Measurements from ENCODE around the gene SLC6A4.

DNA sequence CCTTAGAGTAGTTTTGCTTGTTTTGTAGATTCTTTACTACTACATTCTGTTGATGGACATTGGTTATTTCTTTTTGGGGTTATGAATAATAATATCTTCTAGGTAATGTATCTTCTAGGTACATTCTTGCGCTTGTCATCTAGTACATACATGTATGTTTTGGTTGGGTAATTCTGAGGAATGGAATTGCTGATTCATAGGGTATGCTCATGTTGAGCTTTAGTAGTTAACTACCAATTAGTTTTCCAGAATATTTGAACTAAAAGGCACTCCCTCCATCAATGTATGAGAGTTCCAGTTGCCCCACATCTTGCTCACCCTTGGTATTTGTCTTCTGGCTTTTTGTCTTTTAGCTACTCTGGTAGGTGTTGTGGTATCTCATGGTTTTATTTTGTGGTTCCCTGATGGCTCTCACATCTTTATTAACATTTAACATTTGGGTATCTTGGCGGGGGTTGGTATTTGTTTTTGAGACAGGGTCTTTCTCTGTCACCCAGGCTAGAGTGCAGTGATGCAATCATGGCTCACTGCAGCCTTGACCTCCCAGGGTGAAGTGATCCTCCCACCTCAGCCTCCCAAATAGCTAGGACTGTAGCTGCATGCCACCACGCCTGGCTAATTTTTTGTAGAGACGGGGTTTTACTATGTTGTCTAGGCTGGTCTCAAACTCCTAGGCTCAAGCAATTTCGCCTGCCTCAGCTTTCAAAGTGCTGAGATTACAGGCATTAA lies 47.1 kb downstream of the SLC6A4 start:
- no peak for TF ChIP-seq ZFX (IDR thresholded peaks at IDR 0.05)
- TF ChIP-seq, protein P1, sequence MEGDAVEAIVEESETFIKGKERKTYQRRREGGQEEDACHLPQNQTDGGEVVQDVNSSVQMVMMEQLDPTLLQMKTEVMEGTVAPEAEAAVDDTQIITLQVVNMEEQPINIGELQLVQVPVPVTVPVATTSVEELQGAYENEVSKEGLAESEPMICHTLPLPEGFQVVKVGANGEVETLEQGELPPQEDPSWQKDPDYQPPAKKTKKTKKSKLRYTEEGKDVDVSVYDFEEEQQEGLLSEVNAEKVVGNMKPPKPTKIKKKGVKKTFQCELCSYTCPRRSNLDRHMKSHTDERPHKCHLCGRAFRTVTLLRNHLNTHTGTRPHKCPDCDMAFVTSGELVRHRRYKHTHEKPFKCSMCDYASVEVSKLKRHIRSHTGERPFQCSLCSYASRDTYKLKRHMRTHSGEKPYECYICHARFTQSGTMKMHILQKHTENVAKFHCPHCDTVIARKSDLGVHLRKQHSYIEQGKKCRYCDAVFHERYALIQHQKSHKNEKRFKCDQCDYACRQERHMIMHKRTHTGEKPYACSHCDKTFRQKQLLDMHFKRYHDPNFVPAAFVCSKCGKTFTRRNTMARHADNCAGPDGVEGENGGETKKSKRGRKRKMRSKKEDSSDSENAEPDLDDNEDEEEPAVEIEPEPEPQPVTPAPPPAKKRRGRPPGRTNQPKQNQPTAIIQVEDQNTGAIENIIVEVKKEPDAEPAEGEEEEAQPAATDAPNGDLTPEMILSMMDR (conservative IDR thresholded peaks at IDR 0.05), result no peak

Data from C4-2B (cell line).